ENCODE results near the gene TCAIM.

DNA sequence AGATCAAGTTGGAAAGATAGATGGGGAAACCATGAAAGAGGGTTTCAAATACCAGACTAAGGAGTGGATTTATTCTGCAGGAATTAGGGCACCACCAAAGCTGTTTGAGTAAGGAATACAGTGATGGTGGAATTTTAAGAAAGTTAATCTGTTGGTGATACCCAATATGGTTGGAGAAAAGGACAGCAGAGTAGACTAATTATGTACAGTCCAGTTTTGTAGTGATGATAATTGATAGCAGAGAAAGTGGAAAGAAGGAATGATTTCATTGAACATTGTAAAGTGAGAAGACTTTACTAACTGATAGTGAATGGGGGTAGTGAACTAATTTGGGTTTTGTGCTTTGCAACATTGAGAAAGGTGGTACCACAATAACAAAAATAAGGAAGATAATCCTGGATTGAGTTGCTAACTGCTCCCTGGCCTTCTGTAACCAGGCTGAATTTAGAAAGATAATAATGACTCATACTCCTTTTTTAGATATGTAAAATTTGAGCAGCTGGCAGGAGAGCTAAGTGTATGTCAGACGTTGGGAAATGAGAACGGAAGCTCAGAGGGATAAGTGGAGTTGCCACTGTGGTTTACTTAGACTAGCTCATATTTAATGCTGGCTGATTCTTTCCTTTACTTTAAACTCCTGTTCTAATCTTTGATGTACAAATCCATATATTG, 16.9 kb downstream of the TCAIM start:
- TF ChIP-seq, protein P1, sequence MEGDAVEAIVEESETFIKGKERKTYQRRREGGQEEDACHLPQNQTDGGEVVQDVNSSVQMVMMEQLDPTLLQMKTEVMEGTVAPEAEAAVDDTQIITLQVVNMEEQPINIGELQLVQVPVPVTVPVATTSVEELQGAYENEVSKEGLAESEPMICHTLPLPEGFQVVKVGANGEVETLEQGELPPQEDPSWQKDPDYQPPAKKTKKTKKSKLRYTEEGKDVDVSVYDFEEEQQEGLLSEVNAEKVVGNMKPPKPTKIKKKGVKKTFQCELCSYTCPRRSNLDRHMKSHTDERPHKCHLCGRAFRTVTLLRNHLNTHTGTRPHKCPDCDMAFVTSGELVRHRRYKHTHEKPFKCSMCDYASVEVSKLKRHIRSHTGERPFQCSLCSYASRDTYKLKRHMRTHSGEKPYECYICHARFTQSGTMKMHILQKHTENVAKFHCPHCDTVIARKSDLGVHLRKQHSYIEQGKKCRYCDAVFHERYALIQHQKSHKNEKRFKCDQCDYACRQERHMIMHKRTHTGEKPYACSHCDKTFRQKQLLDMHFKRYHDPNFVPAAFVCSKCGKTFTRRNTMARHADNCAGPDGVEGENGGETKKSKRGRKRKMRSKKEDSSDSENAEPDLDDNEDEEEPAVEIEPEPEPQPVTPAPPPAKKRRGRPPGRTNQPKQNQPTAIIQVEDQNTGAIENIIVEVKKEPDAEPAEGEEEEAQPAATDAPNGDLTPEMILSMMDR (conservative IDR thresholded peaks at IDR 0.05; ENCODE audit: low read depth, low read length): no peak
- no peak for TF ChIP-seq EZH2phosphoT487 (IDR thresholded peaks at IDR 0.05; ENCODE audit: borderline replicate concordance, low read length)
- TF ChIP-seq EZH2 (IDR thresholded peaks at IDR 0.05; ENCODE audit: low read length, unreplicated experiment): no peak

Data from PC-3 (cell line).